K562 (cell line): ENCODE data around the gene RAD54L. TPM values are rescaled to one million over a fixed set of nuclear protein-coding genes. Genes with fewer than 3 reads are reported as not detected.

Experiments used
- ARID2 ChIP-seq: fragments of 450-650 bp; IDR thresholded peaks from 2 replicates; pipeline ENCODE4 v1.6.1; 2017; ENCODE audit warnings: antibody characterized with exemption, mild to moderate bottlenecking
- BRD9 ChIP-seq: fragments of 450-650 bp; IDR thresholded peaks from 2 replicates; pipeline ENCODE4 v1.6.1; 2018; ENCODE audit warnings: low read depth; ENCODE audit not compliant: partially characterized antibody
- EP300 ChIP-seq: IDR thresholded peaks from 2 replicates; pipeline ENCODE4 v1.6.1; 2012; ENCODE audit warnings: low read length, improper control_type of control experiment
- GTF2F1 ChIP-seq: IDR thresholded peaks from 2 replicates; pipeline ENCODE4 v1.6.1; 2011; ENCODE audit warnings: low read depth, low read length, improper control_type of control experiment
- HMG20A ChIP-seq: fragments of 450-650 bp; formaldehyde crosslinking; conservative IDR thresholded peaks from 2 replicates; pipeline ENCODE4 v1.4.0; 2020; ENCODE audit warnings: mild to moderate bottlenecking, mixed read lengths
- NR4A1 ChIP-seq, 2 experiments: fragments of 250-450 bp in 1 of 2; fragments of 450-650 bp in 1 of 2; sonication (Bioruptor Pico) in 1 of 2; IDR thresholded peaks; 2 replicates each; pipeline versions ENCODE4 v1.4.0 to v1.6.1; 2016 to 2020; ENCODE audit warnings: mild to moderate bottlenecking in 2 of 2, missing compliant biosample characterization in 1 of 2, missing genetic modification characterization in 1 of 2, moderate library complexity in 1 of 2
- PHF21A ChIP-seq: fragments of 450-650 bp; IDR thresholded peaks from 2 replicates; pipeline ENCODE4 v1.6.1; 2017; ENCODE audit warnings: low read depth, borderline replicate concordance
- POLR2AphosphoS2 ChIP-seq: IDR thresholded peaks from 2 replicates; pipeline ENCODE4 v1.6.1; 2012; ENCODE audit warnings: low read length, improper control_type of control experiment
- RBFOX2 ChIP-seq: fragments of 200-400 bp; formaldehyde crosslinking; IDR thresholded peaks from 2 replicates; pipeline ENCODE4 v1.6.1; 2017; ENCODE audit warnings: low read depth, mild to moderate bottlenecking, low read length, moderate library complexity
- RFX5 ChIP-seq: IDR thresholded peaks from 2 replicates; pipeline ENCODE4 v1.6.1; 2011; ENCODE audit warnings: low read depth, mild to moderate bottlenecking, improper control_type of control experiment, low read length
- SETDB1 ChIP-seq: IDR thresholded peaks from one replicate; pipeline ENCODE4 v1.6.1; 2012; ENCODE audit warnings: low read length, control low read depth, inconsistent platforms
- SRSF9 ChIP-seq: fragments of 200-400 bp; formaldehyde crosslinking; IDR thresholded peaks from 2 replicates; pipeline ENCODE4 v1.6.1; 2017; ENCODE audit warnings: low read depth, low read length, borderline replicate concordance
- U2AF2 ChIP-seq: fragments of 200-400 bp; formaldehyde crosslinking; optimal IDR thresholded peaks from 2 replicates; pipeline ENCODE3; 2017; ENCODE audit warnings: low read depth, mild to moderate bottlenecking, low read length
- ZNF217 ChIP-seq: sonication (generic); formaldehyde crosslinking; IDR thresholded peaks from 2 replicates; pipeline ENCODE4 v1.8.0; 2022; ENCODE audit warnings: mild to moderate bottlenecking, missing genetic modification reagents
- ZNF354B ChIP-seq: fragments of 250-450 bp; sonication (Bioruptor Pico); IDR thresholded peaks from 2 replicates; pipeline ENCODE4 v1.4.0; 2020
- ZNF76 ChIP-seq: fragments of 250-450 bp; sonication (Bioruptor Pico); IDR thresholded peaks from 2 replicates; pipeline ENCODE4 v1.4.0; 2020; ENCODE audit warnings: mild to moderate bottlenecking, moderate library complexity, borderline replicate concordance
- ZNF79 ChIP-seq: fragments of 250-450 bp; sonication (Bioruptor Pico); IDR thresholded peaks from 2 replicates; pipeline ENCODE4 v1.4.0; 2020; ENCODE audit warnings: low read depth, mild to moderate bottlenecking, moderate library complexity
- polyA plus RNA-seq, 8 experiments: library from polyadenylated mRNA; depleted of rRNA in 4 of 8; stranded (reverse) in 5 of 8; unstranded in 3 of 8; fragments of >200 nt; fragmentation: Nextera tagmentation in 2 of 8; fragmentation: Illumina TruSeq in 1 of 8; extraction: Ambion mirVana in 2 of 8; extraction: Trizol in 1 of 8; gene quantifications; 2 replicates each; pipeline versions ENCODE4 v1.2.1 to v1.2.3, GENCODE V29; 2011 to 2014; ENCODE audit warnings: inconsistent platforms in 1 of 8, missing spikeins in 1 of 8
- total RNA-seq, 7 experiments: library from RNA; depleted of rRNA in 6 of 7; stranded (reverse); fragments of >200 nt in 6 of 7; fragmentation: Illumina TruSeq in 2 of 7; extraction: Trizol in 2 of 7; gene quantifications; 2 replicates each; pipeline versions ENCODE4 v1.2.1 to v1.2.3, GENCODE V29; 2011 to 2021; ENCODE audit warnings: low replicate concordance in 1 of 7
- TF ChIP-seq, protein P1 (sequence below): fragments of 450-650 bp; IDR thresholded peaks from 2 replicates; pipeline ENCODE4 v1.6.1; 2016
- TF ChIP-seq, protein P2 (sequence below), 2 experiments: fragments of 450-650 bp; IDR thresholded peaks; 2 replicates each; pipeline ENCODE4 v1.6.1; 2018; ENCODE audit warnings: mild to moderate bottlenecking in 2 of 2, low read depth in 1 of 2; ENCODE audit not compliant: partially characterized antibody in 2 of 2
- TF ChIP-seq, protein P3 (sequence below): sonication (generic); formaldehyde crosslinking; IDR thresholded peaks from 2 replicates; pipeline ENCODE4 v1.8.0; 2022; ENCODE audit warnings: mild to moderate bottlenecking, missing genetic modification reagents

RAD54L gene
- total and polyA plus RNA-seq, 9 of the 15 experiments (the other 6 are each of a cell fraction or from before 2014, with no cell fraction given): 17.9 to 92.3 (median 37.5) TPM

GRCh38 chr1:46285730-46286477 lies 38.3 kb downstream of the RAD54L start (continued):
- peak; percentile 73 for TF ChIP-seq RBFOX2
- no peak for TF ChIP-seq RFX5
- TF ChIP-seq HMG20A (CRISPR knock-in tag): no peak
- TF ChIP-seq ARID2: no peak
- no peak for TF ChIP-seq PHF21A
- TF ChIP-seq, protein P1, sequence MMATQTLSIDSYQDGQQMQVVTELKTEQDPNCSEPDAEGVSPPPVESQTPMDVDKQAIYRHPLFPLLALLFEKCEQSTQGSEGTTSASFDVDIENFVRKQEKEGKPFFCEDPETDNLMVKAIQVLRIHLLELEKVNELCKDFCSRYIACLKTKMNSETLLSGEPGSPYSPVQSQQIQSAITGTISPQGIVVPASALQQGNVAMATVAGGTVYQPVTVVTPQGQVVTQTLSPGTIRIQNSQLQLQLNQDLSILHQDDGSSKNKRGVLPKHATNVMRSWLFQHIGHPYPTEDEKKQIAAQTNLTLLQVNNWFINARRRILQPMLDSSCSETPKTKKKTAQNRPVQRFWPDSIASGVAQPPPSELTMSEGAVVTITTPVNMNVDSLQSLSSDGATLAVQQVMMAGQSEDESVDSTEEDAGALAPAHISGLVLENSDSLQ: peak; percentile 99
- TF ChIP-seq GTF2F1: no peak
- no peak for TF ChIP-seq NR4A1 (CRISPR knock-in tag; IDR thresholded peaks at IDR 0.05)
- TF ChIP-seq NR4A1 (tag; IDR thresholded peaks at IDR 0.05): no peak
- TF ChIP-seq, protein P2, sequence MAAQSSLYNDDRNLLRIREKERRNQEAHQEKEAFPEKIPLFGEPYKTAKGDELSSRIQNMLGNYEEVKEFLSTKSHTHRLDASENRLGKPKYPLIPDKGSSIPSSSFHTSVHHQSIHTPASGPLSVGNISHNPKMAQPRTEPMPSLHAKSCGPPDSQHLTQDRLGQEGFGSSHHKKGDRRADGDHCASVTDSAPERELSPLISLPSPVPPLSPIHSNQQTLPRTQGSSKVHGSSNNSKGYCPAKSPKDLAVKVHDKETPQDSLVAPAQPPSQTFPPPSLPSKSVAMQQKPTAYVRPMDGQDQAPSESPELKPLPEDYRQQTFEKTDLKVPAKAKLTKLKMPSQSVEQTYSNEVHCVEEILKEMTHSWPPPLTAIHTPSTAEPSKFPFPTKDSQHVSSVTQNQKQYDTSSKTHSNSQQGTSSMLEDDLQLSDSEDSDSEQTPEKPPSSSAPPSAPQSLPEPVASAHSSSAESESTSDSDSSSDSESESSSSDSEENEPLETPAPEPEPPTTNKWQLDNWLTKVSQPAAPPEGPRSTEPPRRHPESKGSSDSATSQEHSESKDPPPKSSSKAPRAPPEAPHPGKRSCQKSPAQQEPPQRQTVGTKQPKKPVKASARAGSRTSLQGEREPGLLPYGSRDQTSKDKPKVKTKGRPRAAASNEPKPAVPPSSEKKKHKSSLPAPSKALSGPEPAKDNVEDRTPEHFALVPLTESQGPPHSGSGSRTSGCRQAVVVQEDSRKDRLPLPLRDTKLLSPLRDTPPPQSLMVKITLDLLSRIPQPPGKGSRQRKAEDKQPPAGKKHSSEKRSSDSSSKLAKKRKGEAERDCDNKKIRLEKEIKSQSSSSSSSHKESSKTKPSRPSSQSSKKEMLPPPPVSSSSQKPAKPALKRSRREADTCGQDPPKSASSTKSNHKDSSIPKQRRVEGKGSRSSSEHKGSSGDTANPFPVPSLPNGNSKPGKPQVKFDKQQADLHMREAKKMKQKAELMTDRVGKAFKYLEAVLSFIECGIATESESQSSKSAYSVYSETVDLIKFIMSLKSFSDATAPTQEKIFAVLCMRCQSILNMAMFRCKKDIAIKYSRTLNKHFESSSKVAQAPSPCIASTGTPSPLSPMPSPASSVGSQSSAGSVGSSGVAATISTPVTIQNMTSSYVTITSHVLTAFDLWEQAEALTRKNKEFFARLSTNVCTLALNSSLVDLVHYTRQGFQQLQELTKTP (IDR thresholded peaks at IDR 0.05; ENCODE audit: low read depth in 1 of 2, partially characterized antibody in 2 of 2): no peak
- no peak for TF ChIP-seq BRD9
- TF ChIP-seq ZNF76 (CRISPR knock-in tag): no peak
- TF ChIP-seq EP300: peak; percentile 66
- TF ChIP-seq POLR2AphosphoS2: no peak
- TF ChIP-seq U2AF2: no peak
- TF ChIP-seq ZNF79 (CRISPR knock-in tag): no peak
- no peak for TF ChIP-seq SETDB1
- no peak for TF ChIP-seq ZNF354B (CRISPR knock-in tag)
- TF ChIP-seq, protein P3, sequence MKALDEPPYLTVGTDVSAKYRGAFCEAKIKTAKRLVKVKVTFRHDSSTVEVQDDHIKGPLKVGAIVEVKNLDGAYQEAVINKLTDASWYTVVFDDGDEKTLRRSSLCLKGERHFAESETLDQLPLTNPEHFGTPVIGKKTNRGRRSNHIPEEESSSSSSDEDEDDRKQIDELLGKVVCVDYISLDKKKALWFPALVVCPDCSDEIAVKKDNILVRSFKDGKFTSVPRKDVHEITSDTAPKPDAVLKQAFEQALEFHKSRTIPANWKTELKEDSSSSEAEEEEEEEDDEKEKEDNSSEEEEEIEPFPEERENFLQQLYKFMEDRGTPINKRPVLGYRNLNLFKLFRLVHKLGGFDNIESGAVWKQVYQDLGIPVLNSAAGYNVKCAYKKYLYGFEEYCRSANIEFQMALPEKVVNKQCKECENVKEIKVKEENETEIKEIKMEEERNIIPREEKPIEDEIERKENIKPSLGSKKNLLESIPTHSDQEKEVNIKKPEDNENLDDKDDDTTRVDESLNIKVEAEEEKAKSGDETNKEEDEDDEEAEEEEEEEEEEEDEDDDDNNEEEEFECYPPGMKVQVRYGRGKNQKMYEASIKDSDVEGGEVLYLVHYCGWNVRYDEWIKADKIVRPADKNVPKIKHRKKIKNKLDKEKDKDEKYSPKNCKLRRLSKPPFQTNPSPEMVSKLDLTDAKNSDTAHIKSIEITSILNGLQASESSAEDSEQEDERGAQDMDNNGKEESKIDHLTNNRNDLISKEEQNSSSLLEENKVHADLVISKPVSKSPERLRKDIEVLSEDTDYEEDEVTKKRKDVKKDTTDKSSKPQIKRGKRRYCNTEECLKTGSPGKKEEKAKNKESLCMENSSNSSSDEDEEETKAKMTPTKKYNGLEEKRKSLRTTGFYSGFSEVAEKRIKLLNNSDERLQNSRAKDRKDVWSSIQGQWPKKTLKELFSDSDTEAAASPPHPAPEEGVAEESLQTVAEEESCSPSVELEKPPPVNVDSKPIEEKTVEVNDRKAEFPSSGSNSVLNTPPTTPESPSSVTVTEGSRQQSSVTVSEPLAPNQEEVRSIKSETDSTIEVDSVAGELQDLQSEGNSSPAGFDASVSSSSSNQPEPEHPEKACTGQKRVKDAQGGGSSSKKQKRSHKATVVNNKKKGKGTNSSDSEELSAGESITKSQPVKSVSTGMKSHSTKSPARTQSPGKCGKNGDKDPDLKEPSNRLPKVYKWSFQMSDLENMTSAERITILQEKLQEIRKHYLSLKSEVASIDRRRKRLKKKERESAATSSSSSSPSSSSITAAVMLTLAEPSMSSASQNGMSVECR (CRISPR knock-in tag): no peak; the same call in 1 of the 2 replicates
- TF ChIP-seq SRSF9: no peak
- no peak for TF ChIP-seq ZNF217 (CRISPR knock-in tag)
